ENCODE results near the gene TPM2. TPM values are rescaled to one million over a fixed set of nuclear protein-coding genes. Genes with fewer than 3 reads are reported as not detected.

TPM2 gene
- total RNA-seq, 1 donor from 2014 or later, result 77.1 TPM

GRCh38 chr9:35729101-35729500 is 39.4 kb upstream of the TPM2 start:
- Histone ChIP-seq H3K36me3 (ENCODE audit: control insufficient read depth, insufficient read depth, low read length) (no peaks in the 10 kb centered on the region), H3K27me3 (ENCODE audit: control insufficient read depth, insufficient read depth, low read length) (no peaks in the 10 kb centered on the region), H3K4me3 (ENCODE audit: low read depth, low read length) (peak overlapping the region; percentile 93)
- TF ChIP-seq CTCF (IDR thresholded peaks at IDR 0.05; ENCODE audit: insufficient read depth, low read length, poor library complexity, severe bottlenecking), result no peak
- DNase-seq (ENCODE audit: low read depth), result no peak

GRCh38 chr9:35728041-35728971 is 38.6 kb upstream of the TPM2 start:
- TF ChIP-seq CTCF (IDR thresholded peaks at IDR 0.05; ENCODE audit: insufficient read depth, low read length, poor library complexity, severe bottlenecking), result no peak
- Histone ChIP-seq H3K27me3 (ENCODE audit: control insufficient read depth, insufficient read depth, low read length) (no peaks in the 10 kb centered on the region), H3K4me3 (ENCODE audit: low read depth, low read length) (peak overlapping the region; percentile 15), H3K36me3 (ENCODE audit: control insufficient read depth, insufficient read depth, low read length) (no peaks in the 10 kb centered on the region)
- DNase-seq (ENCODE audit: low read depth), result peak; percentile 63

- DNase-seq (ENCODE audit: low read depth), result no peak
- TF ChIP-seq CTCF (IDR thresholded peaks at IDR 0.05; ENCODE audit: insufficient read depth, low read length, poor library complexity, severe bottlenecking), result no peak
- H3K27me3 ChIP-seq (ENCODE audit: control insufficient read depth, insufficient read depth, low read length), result no peaks in the 10 kb centered on the region
- peak overlapping the region; percentile 15 for H3K4me3 ChIP-seq (ENCODE audit: low read depth, low read length)
- peaks cover under 1% of the 10 kb centered on the region for H3K36me3 ChIP-seq (ENCODE audit: control insufficient read depth, insufficient read depth, low read length)
Measured at GRCh38 chr9:35727676-35728040, 37.9 kb upstream of the TPM2 start.

- Histone ChIP-seq H3K27me3 (ENCODE audit: control insufficient read depth, insufficient read depth, low read length) (no peaks in the 10 kb centered on the region), H3K36me3 (ENCODE audit: control insufficient read depth, insufficient read depth, low read length) (peaks cover 3% of the 10 kb centered on the region), H3K4me3 (ENCODE audit: low read depth, low read length) (no peak overlapping the region)
- peak; percentile 39 for TF ChIP-seq CTCF (IDR thresholded peaks at IDR 0.05; ENCODE audit: insufficient read depth, low read length, poor library complexity, severe bottlenecking)
- peak; percentile 42 for DNase-seq (ENCODE audit: low read depth)
Measured at GRCh38 chr9:35726931-35727330, 37.2 kb upstream of the TPM2 start.

- DNase-seq (ENCODE audit: low read depth), result no peak
- H3K36me3 ChIP-seq (ENCODE audit: control insufficient read depth, insufficient read depth, low read length), result peaks cover 3% of the 10 kb centered on the region
- TF ChIP-seq CTCF (IDR thresholded peaks at IDR 0.05; ENCODE audit: insufficient read depth, low read length, poor library complexity, severe bottlenecking), result no peak
- no peak overlapping the region for H3K4me3 ChIP-seq (ENCODE audit: low read depth, low read length)
- H3K27me3 ChIP-seq (ENCODE audit: control insufficient read depth, insufficient read depth, low read length), result no peaks in the 10 kb centered on the region
Measured at GRCh38 chr9:35725362-35725761, 35.6 kb upstream of the TPM2 start.

All from kidney epithelial cell (primary cell).